GM12878 (cell line): Measurements from ENCODE around the gene FOXL1.

Source experiments
- CTCF ChIP-seq, 3 experiments: IDR thresholded peaks in 2 of 3; conservative IDR thresholded peaks in 1 of 3; 2 replicates each; pipeline ENCODE4 v1.5.1; 2011; ENCODE audit warnings: low read depth in 3 of 3, low read length in 3 of 3, mild to moderate bottlenecking in 3 of 3, control low read depth in 2 of 3, moderate library complexity in 2 of 3, inconsistent platforms in 1 of 3, mixed read lengths in 1 of 3; ENCODE audit not compliant: control insufficient read depth in 2 of 3, insufficient read depth in 1 of 3; ENCODE audit errors: extremely low read depth in 1 of 3
- EZH2 ChIP-seq: IDR thresholded peaks from 2 replicates; pipeline ENCODE4 v1.6.1; 2012; ENCODE audit warnings: low read depth, mild to moderate bottlenecking, control low read depth, inconsistent platforms, low read length, borderline replicate concordance; ENCODE audit not compliant: control insufficient read depth
- KDM1A ChIP-seq: fragments of 200-600 bp; sonication (generic); IDR thresholded peaks from 2 replicates; pipeline ENCODE4 v1.6.1; 2016; ENCODE audit warnings: borderline replicate concordance
- POLR2A ChIP-seq: IDR thresholded peaks from 2 replicates; pipeline ENCODE4 v1.6.1; 2011; ENCODE audit warnings: low read depth, mild to moderate bottlenecking, low read length
- RCOR1 ChIP-seq: conservative IDR thresholded peaks from 2 replicates; pipeline ENCODE4 v1.6.1; 2012; ENCODE audit warnings: low read depth, low read length, improper control_type of control experiment
- REST ChIP-seq: IDR thresholded peaks from 2 replicates; pipeline ENCODE4 v1.6.1; 2012; ENCODE audit warnings: mild to moderate bottlenecking, low read depth, low read length
- SUZ12 ChIP-seq: fragments of 200-600 bp; sonication (generic); IDR thresholded peaks from one replicate; pipeline ENCODE4 v1.6.1; 2018; ENCODE audit warnings: antibody characterized with exemption, mild to moderate bottlenecking; ENCODE audit not compliant: unreplicated experiment
- TAF1 ChIP-seq: IDR thresholded peaks from 2 replicates; pipeline ENCODE4 v1.6.1; 2011; ENCODE audit warnings: mild to moderate bottlenecking, low read depth, low read length, borderline replicate concordance
- WRNIP1 ChIP-seq: IDR thresholded peaks from 2 replicates; pipeline ENCODE4 v1.6.1; 2011; ENCODE audit warnings: low read depth, low read length, improper control_type of control experiment, borderline replicate concordance
- TF ChIP-seq, protein P1 (sequence below): IDR thresholded peaks from 2 replicates; pipeline ENCODE4 v1.6.1; 2011; ENCODE audit warnings: borderline replicate concordance, low read depth, mild to moderate bottlenecking, moderate library complexity, low read length; ENCODE audit not compliant: insufficient read depth, poor library complexity, severe bottlenecking
- TF ChIP-seq, protein P2 (sequence below): IDR thresholded peaks from 2 replicates; pipeline ENCODE4 v1.6.1; 2011; ENCODE audit warnings: borderline replicate concordance, low read depth, mild to moderate bottlenecking, moderate library complexity, mixed read lengths, low read length; ENCODE audit not compliant: insufficient read depth; ENCODE audit errors: extremely low read length

DNA sequence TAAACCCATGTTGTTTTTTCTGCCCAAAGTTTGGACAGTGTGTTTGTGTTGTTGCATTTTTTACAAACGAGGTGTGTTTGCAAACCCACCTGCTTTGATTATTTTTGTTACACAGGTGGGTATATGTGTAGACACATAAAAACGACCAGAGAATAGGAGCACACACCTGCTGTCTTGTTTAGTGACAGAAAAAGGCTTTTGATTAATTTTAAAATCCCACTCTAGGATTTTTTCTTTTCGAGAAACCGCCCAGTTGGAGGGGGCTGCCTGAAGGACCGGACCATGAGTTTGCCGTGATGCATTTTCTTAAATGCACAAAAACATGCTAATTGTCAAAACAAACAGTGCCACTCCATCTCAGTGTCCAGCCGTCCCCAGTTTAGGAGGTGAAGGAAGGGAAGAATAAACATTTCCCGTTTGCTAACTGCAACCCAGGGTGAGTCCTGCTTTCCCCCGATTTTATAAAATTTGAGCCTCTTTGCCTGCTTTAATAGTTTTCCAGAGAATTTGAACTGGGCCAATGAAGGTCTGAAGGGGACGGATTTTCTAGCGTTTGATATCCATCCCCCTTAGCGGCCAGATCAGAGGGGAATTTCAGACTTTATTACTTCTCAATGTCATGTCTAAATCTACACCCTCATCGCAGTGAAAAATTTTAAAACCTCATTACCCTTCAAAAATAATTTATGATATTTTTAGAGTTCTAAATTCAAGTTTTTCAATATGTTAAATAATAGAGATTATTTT lies 8.5 kb upstream of the FOXL1 start:
- TF ChIP-seq RCOR1 (no peak), KDM1A (no peak), CTCF (IDR thresholded peaks at IDR 0.05 in 2 of 3, conservative IDR thresholded peaks at IDR 0.05 in 1 of 3; ENCODE audit: control insufficient read depth in 2 of 3, extremely low read depth in 1 of 3, insufficient read depth in 1 of 3, low read depth in 3 of 3, low read length in 3 of 3) (no peak), REST (no peak), TAF1 (no peak), POLR2A (no peak), EZH2 (no peak), SUZ12 (no peak), WRNIP1 (no peak)
- TF ChIP-seq, protein P1, sequence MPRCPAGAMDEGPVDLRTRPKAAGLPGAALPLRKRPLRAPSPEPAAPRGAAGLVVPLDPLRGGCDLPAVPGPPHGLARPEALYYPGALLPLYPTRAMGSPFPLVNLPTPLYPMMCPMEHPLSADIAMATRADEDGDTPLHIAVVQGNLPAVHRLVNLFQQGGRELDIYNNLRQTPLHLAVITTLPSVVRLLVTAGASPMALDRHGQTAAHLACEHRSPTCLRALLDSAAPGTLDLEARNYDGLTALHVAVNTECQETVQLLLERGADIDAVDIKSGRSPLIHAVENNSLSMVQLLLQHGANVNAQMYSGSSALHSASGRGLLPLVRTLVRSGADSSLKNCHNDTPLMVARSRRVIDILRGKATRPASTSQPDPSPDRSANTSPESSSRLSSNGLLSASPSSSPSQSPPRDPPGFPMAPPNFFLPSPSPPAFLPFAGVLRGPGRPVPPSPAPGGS: no peak
- TF ChIP-seq, protein P2, sequence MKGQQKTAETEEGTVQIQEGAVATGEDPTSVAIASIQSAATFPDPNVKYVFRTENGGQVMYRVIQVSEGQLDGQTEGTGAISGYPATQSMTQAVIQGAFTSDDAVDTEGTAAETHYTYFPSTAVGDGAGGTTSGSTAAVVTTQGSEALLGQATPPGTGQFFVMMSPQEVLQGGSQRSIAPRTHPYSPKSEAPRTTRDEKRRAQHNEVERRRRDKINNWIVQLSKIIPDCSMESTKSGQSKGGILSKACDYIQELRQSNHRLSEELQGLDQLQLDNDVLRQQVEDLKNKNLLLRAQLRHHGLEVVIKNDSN: no peak
